Posterior cingulate gyrus (tissue), 11 donors: ENCODE data around the gene CCT8L2.
"Not testable (repeated sequence)": the region's sequence is repeated elsewhere in the genome, so short reads cannot be mapped to it uniquely, and the experiment has no call there.

Experiments
- DNase-seq, 10 donors: peaks; one replicate each; pipeline versions ENCODE4 v3.0.0 to v3.0.0-alpha.2; 2020 to 2021; ENCODE audit warnings: mixed read lengths in 3 of 10
- intact Hi-C: fragments of 100-400 bp; cut with DNase I; formaldehyde crosslinking; loops from one replicate; pipeline ENCODE4 v1.15.1; 2023

CCT8L2 gene

GRCh38 chr22:16561093-16561658 lies 31.4 kb downstream of the CCT8L2 start:
- peak in 2 of 10 donors; percentile 59 to 73 for DNase-seq
- intact Hi-C loops = not testable (repeated sequence)

- intact Hi-C loops = not testable (repeated sequence)
- DNase-seq = peak in 2 of 10 donors; percentile 66 to 82
Measured at GRCh38 chr22:16560651-16561050, 32.0 kb downstream of the CCT8L2 start.

DNA sequence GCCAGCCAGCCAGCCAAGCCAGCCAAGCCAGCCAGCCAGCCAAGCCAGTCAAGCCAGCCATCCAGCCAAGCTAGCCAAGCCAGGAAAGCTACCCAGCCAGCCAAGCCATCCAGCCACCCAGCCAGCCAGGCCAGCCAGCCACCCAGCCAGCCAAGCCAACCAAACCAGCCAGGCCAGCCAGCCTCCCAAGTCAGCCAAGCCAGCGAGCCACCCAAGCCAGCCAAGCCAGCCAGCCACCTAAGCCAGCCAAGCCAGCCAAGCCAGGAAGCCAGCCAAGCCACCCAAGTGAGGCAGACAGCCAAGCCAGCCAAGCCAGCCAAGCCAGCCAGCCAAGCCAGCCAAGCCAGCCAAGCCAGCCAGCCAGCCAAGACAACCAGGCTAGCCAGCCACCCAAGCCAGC lies 32.6 kb downstream of the CCT8L2 start:
- intact Hi-C loops = not testable (repeated sequence)
- peak in 1 of 10 donors; percentile 63 for DNase-seq

GRCh38 chr22:16559056-16559955 lies 33.3 kb downstream of the CCT8L2 start:
- DNase-seq = peak in 3 of 10 donors; percentile 59 to 68 (median 62)
- intact Hi-C loops = no loop called here

DNA sequence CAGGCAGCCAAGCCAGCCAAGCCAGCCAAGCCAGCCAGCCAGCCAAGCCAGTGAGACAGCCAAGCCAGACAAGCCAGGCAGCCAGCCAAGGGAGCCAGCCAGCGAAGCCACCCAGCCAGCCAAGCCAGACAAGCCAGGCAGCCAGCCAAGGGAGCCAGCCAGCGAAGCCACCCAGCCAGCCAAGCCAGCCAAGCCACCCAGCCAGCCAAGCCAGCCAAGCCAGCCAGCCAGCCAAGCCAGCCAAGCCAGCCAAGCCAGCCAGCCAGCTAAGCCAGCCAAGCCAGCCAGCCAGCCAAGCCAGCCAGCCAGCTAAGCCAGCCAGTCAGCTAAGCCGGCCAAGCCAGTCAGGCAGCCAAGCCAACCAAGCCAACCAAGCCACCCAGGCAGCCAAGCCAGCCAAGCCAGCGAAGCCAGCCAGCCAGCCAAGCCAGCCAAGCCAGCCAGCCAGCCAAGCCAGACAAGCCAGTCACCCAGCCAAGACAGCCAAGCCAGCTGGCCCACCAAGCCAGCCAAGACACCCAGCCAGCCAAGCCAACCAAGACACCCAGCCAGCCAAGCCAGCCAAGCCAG lies 34.1 kb downstream of the CCT8L2 start:
- intact Hi-C loops = not testable (repeated sequence)
- DNase-seq = peak in 3 of 10 donors; percentile 68 to 86 (median 84)

GRCh38 chr22:16557511-16557910 lies 35.1 kb downstream of the CCT8L2 start:
- DNase-seq = peak in 2 of 10 donors; percentile 39 to 52
- intact Hi-C loops = not testable (repeated sequence)

DNA sequence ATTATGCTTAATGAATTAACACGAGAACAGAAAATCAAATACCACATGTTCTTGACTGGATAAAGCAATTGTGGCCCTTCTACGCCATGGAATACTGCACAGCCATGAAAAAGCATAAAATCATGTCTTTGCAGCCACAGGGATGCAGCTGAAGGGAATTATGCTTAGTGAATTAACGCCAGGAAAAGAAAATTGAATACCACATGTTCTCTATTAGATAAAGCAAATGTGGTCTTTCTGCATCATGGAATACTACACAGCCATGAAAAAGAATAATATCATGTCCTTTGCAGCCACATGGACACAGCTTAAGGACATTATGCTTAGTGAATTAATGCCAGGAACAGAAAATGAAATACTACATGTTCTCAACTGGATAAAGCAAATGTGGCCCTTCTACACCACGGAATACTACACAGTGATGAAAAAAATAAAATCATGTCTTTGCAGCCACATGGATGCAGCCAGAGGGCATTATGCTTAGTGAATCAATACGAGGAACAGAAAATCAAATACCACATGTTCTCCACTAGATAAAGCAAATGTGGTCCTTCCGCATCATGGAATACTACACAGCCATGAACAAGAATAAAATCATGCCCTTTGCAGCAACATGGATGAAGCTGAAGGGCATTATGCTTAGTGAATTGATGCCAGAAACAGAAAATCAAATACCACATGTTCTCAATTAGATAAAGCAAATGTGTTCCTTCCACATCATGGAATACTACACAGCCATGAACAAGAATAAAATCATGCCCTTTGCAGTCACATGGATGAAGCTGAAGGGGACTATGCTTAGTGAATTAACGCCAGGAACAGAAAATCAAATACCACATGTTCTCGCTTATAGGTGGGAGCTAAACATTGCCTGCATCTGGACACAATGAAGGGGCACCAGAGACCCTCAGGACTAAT lies 37.3 kb downstream of the CCT8L2 start:
- intact Hi-C loops, DNase-seq: not testable (repeated sequence)

- DNase-seq, intact Hi-C loops: not testable (repeated sequence)
Measured at GRCh38 chr22:16543310-16543709, 49.3 kb downstream of the CCT8L2 start.
